H1 (cell line): ENCODE data around the gene PNPLA3. TPM values are rescaled to one million over a fixed set of nuclear protein-coding genes. Genes with fewer than 3 reads are reported as not detected.
"Not testable (repeated sequence)": the region's sequence is repeated elsewhere in the genome, so short reads cannot be mapped to it uniquely, and the experiment has no call there.

Experiments
- CTCF ChIA-PET: fragments of 300-600 bp; sonication (Branson Sonifier 250); formaldehyde crosslinking; loops from one replicate; lab custom pipeline; 2021; ENCODE audit not compliant: partially characterized antibody; lab: Charles Lee
- POLR2A ChIA-PET: fragments of 300-600 bp; sonication (Branson Sonifier 250); formaldehyde crosslinking; loops from one replicate; lab custom pipeline; 2021; ENCODE audit warnings: inconsistent platforms; ENCODE audit not compliant: partially characterized antibody; lab: Charles Lee
- DNase-seq, 2 experiments: peaks; one replicate each; pipeline versions ENCODE4 v3.0.0 to v3.0.0-alpha.2; 2010 to 2022; ENCODE audit warnings: low spot score in 2 of 2, low read depth in 1 of 2, mixed read lengths in 1 of 2
- FAIRE-seq: peaks from 2 replicates; lab custom pipeline; 2011; peaks lifted over from hg19 to GRCh38; lab: Jason Lieb, UNC
- H2AFZ ChIP-seq: 2 replicates; pipeline ENCODE4 v1.8.1; 2012; ENCODE audit warnings: low read length, inconsistent platforms
- H2AK5ac ChIP-seq: 2 replicates; pipeline ENCODE4 v1.6.1; 2013; ENCODE audit warnings: low read depth, low read length
- H2BK120ac ChIP-seq: replicated peaks from 2 replicates; pipeline ENCODE3; 2013; ENCODE audit warnings: low read depth, low read length, inconsistent platforms
- H2BK12ac ChIP-seq: 2 replicates; pipeline ENCODE4 v1.6.1; 2013; ENCODE audit warnings: low read depth, low read length
- H2BK15ac ChIP-seq: 2 replicates; pipeline ENCODE4 v1.6.1; 2013; ENCODE audit warnings: low read length
- H2BK20ac ChIP-seq: 2 replicates; pipeline ENCODE4 v1.6.1; 2013; ENCODE audit warnings: low read length
- H2BK5ac ChIP-seq: 2 replicates; pipeline ENCODE4 v1.6.1; 2013; ENCODE audit warnings: low read depth, low read length
- H3K14ac ChIP-seq: 2 replicates; pipeline ENCODE4 v1.6.1; 2013; ENCODE audit warnings: inconsistent platforms; ENCODE audit not compliant: insufficient read length
- H3K18ac ChIP-seq: 2 replicates; pipeline ENCODE4 v1.6.1; 2013; ENCODE audit warnings: low read length; ENCODE audit errors: extremely low read depth
- H3K23ac ChIP-seq: 2 replicates; pipeline ENCODE4 v1.6.1; 2013; ENCODE audit warnings: inconsistent platforms; ENCODE audit not compliant: insufficient read length
- H3K23me2 ChIP-seq: 2 replicates; pipeline ENCODE4 v1.6.1; 2013; ENCODE audit warnings: low read depth, low read length
- H3K27ac ChIP-seq: 2 replicates; pipeline ENCODE4 v1.6.1; 2011; ENCODE audit warnings: low read depth, low read length, inconsistent platforms
- H3K27me3 ChIP-seq, 4 experiments: replicated peaks in 1 of 4; 1 replicate in 1 of 4; 2 replicates in 3 of 4; pipeline versions ENCODE4 v1.6.1 to v1.8.1; 2011 to 2013; ENCODE audit warnings: low read length in 3 of 4, mild to moderate bottlenecking in 3 of 4, inconsistent platforms in 2 of 4, mixed read lengths in 2 of 4, moderate library complexity in 1 of 4; ENCODE audit not compliant: control insufficient read depth in 3 of 4, insufficient read depth in 3 of 4; ENCODE audit errors: extremely low read depth in 1 of 4
- H3K36me3 ChIP-seq, 4 experiments: 2 replicates each; pipeline versions ENCODE4 v1.6.1 to v1.8.1; 2011 to 2013; ENCODE audit warnings: mild to moderate bottlenecking in 4 of 4, low read length in 3 of 4, moderate library complexity in 2 of 4, control low read depth in 1 of 4, inconsistent platforms in 1 of 4; ENCODE audit not compliant: insufficient read depth in 4 of 4, control insufficient read depth in 2 of 4
- H3K4ac ChIP-seq: replicated peaks from 2 replicates; pipeline ENCODE3; 2013; ENCODE audit warnings: low read length, low read depth, mixed read lengths, inconsistent platforms; ENCODE audit not compliant: insufficient read length
- H3K4me1 ChIP-seq, 4 experiments: replicated peaks in 1 of 4; 1 replicate in 1 of 4; 2 replicates in 3 of 4; pipeline versions ENCODE4 v1.6.1 to v1.8.1; 2011 to 2013; ENCODE audit warnings: low read length in 3 of 4, inconsistent platforms in 2 of 4, mixed read lengths in 1 of 4; ENCODE audit not compliant: insufficient read depth in 4 of 4, control insufficient read depth in 3 of 4
- H3K4me2 ChIP-seq, 2 experiments: 2 replicates each; pipeline versions ENCODE4 v1.6.1 to v1.8.1; 2011 to 2013; ENCODE audit warnings: low read depth in 2 of 2, low read length in 2 of 2, control low read depth in 1 of 2, inconsistent platforms in 1 of 2, mild to moderate bottlenecking in 1 of 2; ENCODE audit not compliant: insufficient read depth in 1 of 2
- H3K4me3 ChIP-seq, 4 experiments: fragments of 200-600, 300-600 bp in 1 of 4; sonication (generic), shearing (Covaris generic), sonication (Bioruptor Twin) in 1 of 4; 2 replicates each; pipeline versions ENCODE4 v1.5.1 to v1.8.1; 2011 to 2016; ENCODE audit warnings: low read length in 4 of 4, low read depth in 3 of 4, control low read depth in 2 of 4, inconsistent platforms in 2 of 4, mild to moderate bottlenecking in 2 of 4, mixed read lengths in 1 of 4, moderate library complexity in 1 of 4; ENCODE audit not compliant: insufficient read depth in 2 of 4; ENCODE audit errors: extremely low read depth in 1 of 4
- H3K56ac ChIP-seq: replicated peaks from 2 replicates; pipeline ENCODE3; 2013; ENCODE audit warnings: low read depth, mild to moderate bottlenecking, mixed read lengths, low read length, inconsistent platforms; ENCODE audit not compliant: insufficient read length
- H3K79me1 ChIP-seq: 2 replicates; pipeline ENCODE4 v1.6.1; 2013; ENCODE audit warnings: low read depth, low read length, control low read depth
- H3K79me2 ChIP-seq, 2 experiments: 2 replicates each; pipeline versions ENCODE4 v1.6.1 to v1.8.1; 2012 to 2013; ENCODE audit warnings: low read length in 2 of 2, mild to moderate bottlenecking in 2 of 2, inconsistent platforms in 1 of 2; ENCODE audit not compliant: insufficient read depth in 2 of 2, control insufficient read depth in 1 of 2
- H3K9ac ChIP-seq, 4 experiments: replicated peaks in 1 of 4; 1 replicate in 1 of 4; 2 replicates in 3 of 4; pipeline versions ENCODE4 v1.6.1 to v1.8.1; 2011 to 2013; ENCODE audit warnings: low read depth in 3 of 4, low read length in 3 of 4, control low read depth in 2 of 4, mild to moderate bottlenecking in 2 of 4, moderate library complexity in 2 of 4, inconsistent platforms in 1 of 4; ENCODE audit errors: extremely low read depth in 1 of 4
- H3K9me3 ChIP-seq, 2 experiments: 2 replicates each; pipeline versions ENCODE4 v1.6.1 to v1.8.1; 2012 to 2013; ENCODE audit warnings: mild to moderate bottlenecking in 2 of 2, moderate library complexity in 2 of 2, control low read depth in 1 of 2, inconsistent platforms in 1 of 2, low read depth in 1 of 2, low read length in 1 of 2, mixed read lengths in 1 of 2; ENCODE audit not compliant: insufficient read depth in 2 of 2
- H4K20me1 ChIP-seq, 2 experiments: replicated peaks in 1 of 2; 2 replicates each; pipeline versions ENCODE3 to v1.8.1; 2011 to 2013; ENCODE audit warnings: inconsistent platforms in 2 of 2, low read length in 2 of 2, mild to moderate bottlenecking in 1 of 2; ENCODE audit not compliant: insufficient read depth in 2 of 2, control insufficient read depth in 1 of 2
- H4K5ac ChIP-seq: 2 replicates; pipeline ENCODE4 v1.6.1; 2013; ENCODE audit warnings: low read length, low read depth, mixed read lengths, inconsistent platforms; ENCODE audit not compliant: insufficient read length
- H4K8ac ChIP-seq: 2 replicates; pipeline ENCODE4 v1.8.0; 2013; ENCODE audit warnings: mild to moderate bottlenecking, moderate library complexity, low read length, inconsistent platforms; ENCODE audit not compliant: insufficient read depth; ENCODE audit errors: extremely low read depth
- H4K91ac ChIP-seq: replicated peaks from 2 replicates; pipeline ENCODE3; 2013; ENCODE audit warnings: low read length, mixed read lengths, inconsistent platforms; ENCODE audit not compliant: insufficient read length
- CTCF ChIP-seq, 3 experiments: IDR thresholded peaks; 1 replicate in 2 of 3; 2 replicates in 1 of 3; pipeline versions ENCODE4 v1.5.1 to v1.6.1; 2011; ENCODE audit warnings: low read length in 3 of 3, mild to moderate bottlenecking in 3 of 3, inconsistent platforms in 2 of 3, low read depth in 1 of 3, moderate library complexity in 1 of 3; ENCODE audit not compliant: insufficient read depth in 1 of 3; ENCODE audit errors: control extremely low read depth in 1 of 3
- RAD21 ChIP-seq, 2 experiments: IDR thresholded peaks in 1 of 2; conservative IDR thresholded peaks in 1 of 2; 2 replicates each; pipeline ENCODE4 v1.6.1; 2011; ENCODE audit warnings: low read depth in 2 of 2, low read length in 2 of 2, improper control_type of control experiment in 1 of 2, inconsistent platforms in 1 of 2, mild to moderate bottlenecking in 1 of 2, moderate library complexity in 1 of 2
- WGBS, 2 experiments: shearing (Covaris generic) in 1 of 2; methylation state at CpG; one replicate each; pipeline versions ENCODE4 v1.1.6 to v1.1.7; 2013 to 2015; ENCODE audit warnings: low lambda C conversion rate in 2 of 2, mixed read lengths in 2 of 2, inconsistent platforms in 1 of 2, low coverage in 1 of 2, missing lambda C conversion rate in 1 of 2; ENCODE audit not compliant: insufficient replicate concordance in 2 of 2, insufficient coverage in 1 of 2, insufficient read length in 1 of 2; ENCODE audit errors: extremely low coverage in 1 of 2, missing lambda C conversion rate in 1 of 2; 5-methylcytosine and 5-hydroxymethylcytosine counted together
- polyA plus RNA-seq, 7 experiments: library from polyadenylated mRNA; depleted of rRNA in 3 of 7; stranded (reverse) in 5 of 7; unstranded in 2 of 7; fragments of >200 nt in 5 of 7; fragments of 200-250 nt in 2 of 7; gene quantifications; 1 replicate in 5 of 7; 2 replicates in 1 of 7; 4 replicates in 1 of 7; pipeline versions ENCODE4 v1.2.1 to v1.2.3, GENCODE V29; 2011 to 2013; ENCODE audit warnings: missing spikeins in 2 of 7, mixed read lengths in 2 of 7
- total RNA-seq: library from RNA; stranded (reverse); fragmentation: NEBNext Ultra II Directional; extraction: Animal tissue kit (Norgen Biotek cat#: 25700); gene quantifications from 2 replicates; pipeline ENCODE4 v1.2.1, GENCODE V29; 2021

The PNPLA3 gene
- total and polyA plus RNA-seq, 2 of the 8 experiments (the other 6 are each of a cell fraction or from before 2014, with no cell fraction given): 17.5 to 23.4 TPM

- H3K27ac ChIP-seq, H3K4me2 ChIP-seq, H2BK5ac ChIP-seq, H3K23ac ChIP-seq, H3K56ac ChIP-seq, H3K4ac ChIP-seq, H3K4me1 ChIP-seq, H2BK120ac ChIP-seq, H2AK5ac ChIP-seq, H3K79me1 ChIP-seq, H4K5ac ChIP-seq, H3K9ac ChIP-seq, H4K91ac ChIP-seq, H3K23me2 ChIP-seq, H3K18ac ChIP-seq, H3K4me3 ChIP-seq, H3K27me3 ChIP-seq, H3K9me3 ChIP-seq, H2AFZ ChIP-seq, H3K79me2 ChIP-seq, H3K36me3 ChIP-seq, POLR2A ChIA-PET, H4K8ac ChIP-seq: not testable (repeated sequence)
- CTCF ChIA-PET: interaction anchor here (0.9 to 21.4 kb wide), 6 partner anchors 12 to 157 kb away, joined by 3 to 226 read pairs (median 4); no protein-coding TSS in a partner anchor
- peak in 1 of 2 experiments; percentile 74 for DNase-seq
- WGBS, 2 experiments: 42% methylated on average over 11 of the region's 12 CpGs; no CpG with 5 or more reads in 1 of the 2 experiments
- TF ChIP-seq CTCF (IDR thresholded peaks at IDR 0.05; ENCODE audit: control extremely low read depth in 1 of 3, insufficient read depth in 1 of 3, low read depth in 1 of 3, low read length in 3 of 3) (peak in 2 of 3 experiments; percentile 8 to 23; a peak in 2 of 4 replicates), RAD21 (IDR thresholded peaks at IDR 0.05 in 1 of 2, conservative IDR thresholded peaks at IDR 0.05 in 1 of 2; ENCODE audit: low read depth in 2 of 2, low read length in 2 of 2) (peak in 1 of 2 experiments; percentile 16; a peak in 1 of 4 replicates)
- TF ChIP-seq, all 59 proteins: peak for 2; not testable (repeated sequence) for 57
- not testable (repeated sequence) for H2BK12ac ChIP-seq, FAIRE-seq, H4K20me1 ChIP-seq, H2BK20ac ChIP-seq, H2BK15ac ChIP-seq, H3K14ac ChIP-seq
Observed at GRCh38 chr22:43904412-43904811, 19.2 kb upstream of the PNPLA3 start.
